Endothelial cell of umbilical vein (primary cell): Measurements from ENCODE around the gene RELCH. TPM values are rescaled to one million over a fixed set of nuclear protein-coding genes. Genes with fewer than 3 reads are reported as not detected.

Experiments
- BruUV-seq: library from RNA; stranded (reverse); fragments of 400-500 nt; replicated peaks from 2 replicates; lab custom pipeline; 2021; lab: Mats Ljungman, UMichigan
- CTCF ChIA-PET: fragments of 300-600, 350-600 bp; sonication (Branson Sonifier 250); formaldehyde crosslinking; loops from one replicate; lab custom pipeline; 2021; ENCODE audit warnings: antibody characterized with exemption, inconsistent platforms; lab: Charles Lee
- POLR2A ChIA-PET: fragments of 300-600, 350-600 bp; sonication (Branson Sonifier 250); formaldehyde crosslinking; loops from one replicate; lab custom pipeline; 2021; ENCODE audit warnings: antibody characterized with exemption, inconsistent platforms; lab: Charles Lee
- DNase-seq: peaks from one replicate; pipeline ENCODE4 v3.0.0-alpha.2; 2011; ENCODE audit warnings: low read depth, low spot score
- FAIRE-seq: peaks from 2 replicates; lab custom pipeline; 2011; peaks lifted over from hg19 to GRCh38; lab: Jason Lieb, UNC
- H2AFZ ChIP-seq: 2 replicates; pipeline ENCODE4 v1.6.0; 2012; ENCODE audit warnings: low read depth, low read length, control low read depth, inconsistent platforms
- H3K27ac ChIP-seq: 2 replicates; pipeline ENCODE4 v1.5.1; 2011; ENCODE audit warnings: low read depth, mild to moderate bottlenecking, control low read depth, low read length, moderate library complexity; ENCODE audit not compliant: insufficient read depth
- H3K27me3 ChIP-seq, 2 experiments: 2 replicates each; pipeline versions ENCODE4 v1.6.0 to v1.6.1; 2011; ENCODE audit warnings: low read length in 2 of 2, mixed read lengths in 1 of 2; ENCODE audit not compliant: control insufficient read depth in 2 of 2, insufficient read depth in 2 of 2
- H3K36me3 ChIP-seq, 2 experiments: 2 replicates in 1 of 2; 3 replicates in 1 of 2; pipeline ENCODE4 v1.5.1; 2011; ENCODE audit warnings: low read length in 2 of 2, mild to moderate bottlenecking in 1 of 2, moderate library complexity in 1 of 2; ENCODE audit not compliant: control insufficient read depth in 2 of 2, insufficient read depth in 2 of 2; ENCODE audit errors: extremely low read depth in 1 of 2
- H3K4me1 ChIP-seq: 3 replicates; pipeline ENCODE4 v1.5.1; 2011; ENCODE audit warnings: mild to moderate bottlenecking, low read length; ENCODE audit not compliant: control insufficient read depth, insufficient read depth; ENCODE audit errors: extremely low read depth
- H3K4me2 ChIP-seq: 2 replicates; pipeline ENCODE4 v1.6.1; 2011; ENCODE audit warnings: low read length, control low read depth, mixed read lengths; ENCODE audit not compliant: insufficient read depth
- H3K4me3 ChIP-seq, 3 experiments: fragments of 200-600 bp in 1 of 3; sonication (generic), shearing (Covaris generic) in 1 of 3; replicated peaks in 1 of 3; 2 replicates each; pipeline ENCODE4 v1.5.1; 2011 to 2016; ENCODE audit warnings: control low read depth in 3 of 3, low read length in 3 of 3, mild to moderate bottlenecking in 2 of 3, inconsistent platforms in 1 of 3, low read depth in 1 of 3, moderate library complexity in 1 of 3; ENCODE audit not compliant: insufficient read depth in 1 of 3
- H3K79me2 ChIP-seq: 2 replicates; pipeline ENCODE4 v1.6.0; 2012; ENCODE audit warnings: low read length, inconsistent platforms; ENCODE audit not compliant: control insufficient read depth, insufficient read depth
- H3K9ac ChIP-seq: replicated peaks from 2 replicates; pipeline ENCODE3; 2011; ENCODE audit warnings: low read length, control low read depth; ENCODE audit not compliant: insufficient read depth; ENCODE audit errors: extremely low read depth
- H3K9me1 ChIP-seq: replicated peaks from 3 replicates; pipeline ENCODE4 v1.6.0; 2011; ENCODE audit warnings: mild to moderate bottlenecking, low read length; ENCODE audit not compliant: control insufficient read depth, insufficient read depth; ENCODE audit errors: extremely low read depth
- H3K9me3 ChIP-seq: replicated peaks from 2 replicates; pipeline ENCODE4 v1.5.1; 2012; ENCODE audit warnings: low read length, inconsistent platforms; ENCODE audit not compliant: control insufficient read depth, insufficient read depth
- H4K20me1 ChIP-seq: replicated peaks from 2 replicates; pipeline ENCODE3; 2011; ENCODE audit warnings: mild to moderate bottlenecking, low read length; ENCODE audit not compliant: control insufficient read depth, insufficient read depth; ENCODE audit errors: extremely low read depth
- CTCF ChIP-seq, 2 donors: IDR thresholded peaks; 1 replicate in 1 of 2; 2 replicates in 1 of 2; pipeline ENCODE4 v1.5.1; 2011; ENCODE audit warnings: low read length in 2 of 2, mild to moderate bottlenecking in 2 of 2, moderate library complexity in 2 of 2, control low read depth in 1 of 2, inconsistent platforms in 1 of 2, low read depth in 1 of 2; ENCODE audit not compliant: insufficient read depth in 1 of 2; ENCODE audit errors: extremely low read depth in 1 of 2
- EZH2 ChIP-seq: IDR thresholded peaks from 2 replicates; pipeline ENCODE4 v1.6.1; 2012; ENCODE audit warnings: borderline replicate concordance, low read depth, mild to moderate bottlenecking, moderate library complexity, low read length, inconsistent platforms; ENCODE audit not compliant: severe bottlenecking
- FOS ChIP-seq: IDR thresholded peaks from 2 replicates; pipeline ENCODE4 v1.6.1; 2011; ENCODE audit warnings: mild to moderate bottlenecking, low read length, moderate library complexity, borderline replicate concordance; ENCODE audit not compliant: insufficient read depth
- GATA2 ChIP-seq: IDR thresholded peaks from 2 replicates; pipeline ENCODE4 v1.7.0; 2011; ENCODE audit warnings: low read depth, mild to moderate bottlenecking, moderate library complexity, mixed read lengths, low read length; ENCODE audit not compliant: insufficient read length, insufficient read depth
- JUN ChIP-seq: IDR thresholded peaks from 2 replicates; pipeline ENCODE4 v1.6.1; 2011; ENCODE audit warnings: borderline replicate concordance, low read depth; ENCODE audit not compliant: insufficient read length, insufficient read depth
- MAX ChIP-seq: IDR thresholded peaks from 2 replicates; pipeline ENCODE4 v1.6.1; 2011; ENCODE audit not compliant: insufficient read depth, insufficient read length
- MYC ChIP-seq: IDR thresholded peaks from one replicate; pipeline ENCODE4 v1.6.1; 2011; ENCODE audit warnings: mild to moderate bottlenecking, low read depth, low read length
- POLR2A ChIP-seq: IDR thresholded peaks from 2 replicates; pipeline ENCODE4 v1.6.1; 2012; ENCODE audit warnings: low read depth, mild to moderate bottlenecking, control low read depth, low read length
- POLR2AphosphoS5 ChIP-seq: IDR thresholded peaks from 2 replicates; pipeline ENCODE4 v1.6.1; 2012; ENCODE audit warnings: low read depth, mild to moderate bottlenecking, control low read depth, low read length, moderate library complexity; ENCODE audit not compliant: insufficient read depth
- dilution Hi-C: fragments of 300-500 bp; cut with MboI; formaldehyde crosslinking; loops from one replicate; pipeline ENCODE4 v1.15.0; 2019; ENCODE audit warnings: low sequenced_read_pairs; ENCODE audit not compliant: extremely low pct_ligation_motif_present
- intact Hi-C: fragments of 100-400 bp; cut with micrococcal nuclease; formaldehyde crosslinking; loops from one replicate; pipeline ENCODE4 v1.10.0; 2022
- polyA plus RNA-seq, 4 experiments: library from polyadenylated mRNA; depleted of rRNA in 3 of 4; stranded (reverse) in 3 of 4; unstranded in 1 of 4; fragments of >200 nt; gene quantifications; 2 replicates each; pipeline versions ENCODE4 v1.2.1 to v1.2.3, GENCODE V29; 2011 to 2012; ENCODE audit warnings: missing spikeins in 1 of 4
- total RNA-seq: library from RNA; stranded (reverse); gene quantifications from 2 replicates; pipeline ENCODE4 v1.2.3, GENCODE V29; 2021

RELCH gene
- total and polyA plus RNA-seq, 2 donors (not counting 3 experiments of a cell fraction or from before 2014, with no cell fraction given) = 6.6 to 25.2 TPM

GRCh38 chr18:62280058-62280457, 93.0 kb downstream of the RELCH start:
- FAIRE-seq = no peak
- Histone ChIP-seq H3K9ac (no peak overlapping the region), H2AFZ (no peak overlapping the region), H3K9me3 (no peaks in the 10 kb centered on the region), H4K20me1 (no peaks in the 10 kb centered on the region), H3K36me3 (peaks cover 2 to 7% of the 10 kb centered on the region in 2 experiments), H3K4me1 (peaks cover 28% of the 10 kb centered on the region), H3K9me1 (peaks cover 2% of the 10 kb centered on the region), H3K4me2 (no peak overlapping the region), H3K27me3 (no peaks in the 10 kb centered on the region), H3K4me3 (no peak overlapping the region), H3K79me2 (no peaks in the 10 kb centered on the region), H3K27ac (no peak overlapping the region)
- ChIA-PET CTCF (interaction anchor here (0.9 to 1.0 kb wide), 2 partner anchors 146 to 304 kb away, joined by 3 to 5 read pairs; no protein-coding TSS in a partner anchor), POLR2A (interaction anchor here (0.5 kb wide), 1 partner anchor 93 kb away, joined by 3 read pairs; the partner anchor contains the start of genes PIGN and RELCH)
- no TSS peak for BruUV-seq
- no peak for TF ChIP-seq MYC
- TF ChIP-seq POLR2A = no peak
- TF ChIP-seq EZH2 = no peak
- no peak for TF ChIP-seq MAX
- TF ChIP-seq POLR2AphosphoS5 = no peak
- TF ChIP-seq FOS = no peak
- no peak for TF ChIP-seq JUN
- TF ChIP-seq GATA2 = no peak
- TF ChIP-seq CTCF (IDR thresholded peaks at IDR 0.05; ENCODE audit: extremely low read depth in 1 of 2, insufficient read depth in 1 of 2, low read depth in 1 of 2, low read length in 2 of 2) = no peak
- no peak for DNase-seq
- intact Hi-C loops = loop anchor here (5.0 kb wide), 1 partner anchor 52 kb away; no protein-coding TSS in a partner anchor
- dilution Hi-C loops = no loop called here
